ENCODE results near the gene FTH1. TPM values are rescaled to one million over a fixed set of nuclear protein-coding genes. Genes with fewer than 3 reads are reported as not detected.

Gene FTH1
- total RNA-seq, 1 experiment from 2014 or later: 1,565 TPM

GRCh38 chr11:61973476-61974162, 6.2 kb upstream of the FTH1 start:
- Histone ChIP-seq H3K4me3 (ENCODE audit: low read depth, low read length) (no peak overlapping the region), H3K27me3 (replicated peaks; ENCODE audit: control insufficient read depth, insufficient read depth, low read length) (no peaks in the 10 kb centered on the region), H3K4me1 (peaks cover 34% of the 10 kb centered on the region), H3K9me3 (no peaks in the 10 kb centered on the region), H3K36me3 (ENCODE audit: control insufficient read depth, insufficient read depth, low read length) (no peaks in the 10 kb centered on the region)
- intact Hi-C loops (cut with micrococcal nuclease; ENCODE audit: unreplicated experiment): loop anchor here (1.0 to 2.0 kb wide), 2 partner anchors 13 to 51 kb away; no protein-coding TSS in a partner anchor
- no peaks in the 10 kb centered on the region for H3K27me3 Mint-ChIP-seq (ENCODE audit: insufficient read depth, unreplicated experiment)
- BruUV-seq (replicated peaks): no TSS peak
- peak overlapping the region; percentile 85 for H3K27ac Mint-ChIP-seq (ENCODE audit: unreplicated experiment)
- H3K4me3 Mint-ChIP-seq (ENCODE audit: unreplicated experiment): peak overlapping the region; percentile 56
- peaks cover 17% of the 10 kb centered on the region for H3K36me3 Mint-ChIP-seq (ENCODE audit: insufficient read depth, unreplicated experiment)
- POLR2A ChIA-PET: interaction anchor here (1.1 kb wide), 1 partner anchor 159 kb away, joined by 4 read pairs; no protein-coding TSS in a partner anchor
- no peaks in the 10 kb centered on the region for H3K9me3 Mint-ChIP-seq (ENCODE audit: unreplicated experiment)
- peaks cover 48% of the 10 kb centered on the region for H3K4me1 Mint-ChIP-seq (ENCODE audit: low read depth, unreplicated experiment)
- CTCF ChIA-PET: interaction anchor here (0.5 to 1.1 kb wide), 5 partner anchors 13 to 135 kb away, joined by 3 to 4 read pairs (median 3); no protein-coding TSS in a partner anchor
- peak in 1 of 2 experiments; percentile 48 for DNase-seq
- no peak for TF ChIP-seq CTCF (IDR thresholded peaks at IDR 0.05; ENCODE audit: insufficient read depth in 1 of 2, low read depth in 1 of 2, low read length in 1 of 2, severe bottlenecking in 1 of 2, unreplicated experiment in 1 of 2)

GRCh38 chr11:61972672-61973475, 5.4 kb upstream of the FTH1 start:
- H3K27me3 Mint-ChIP-seq (ENCODE audit: insufficient read depth, unreplicated experiment): no peaks in the 10 kb centered on the region
- H3K36me3 Mint-ChIP-seq (ENCODE audit: insufficient read depth, unreplicated experiment): peaks cover 24% of the 10 kb centered on the region
- no peaks in the 10 kb centered on the region for H3K9me3 Mint-ChIP-seq (ENCODE audit: unreplicated experiment)
- POLR2A ChIA-PET: interaction anchor here (0.6 to 1.1 kb wide), 5 partner anchors 9 to 158 kb away, joined by 4 to 6 read pairs (median 4); no protein-coding TSS in a partner anchor
- H3K27ac Mint-ChIP-seq (ENCODE audit: unreplicated experiment): peak overlapping the region; percentile 85
- peak overlapping the region; percentile 56 for H3K4me3 Mint-ChIP-seq (ENCODE audit: unreplicated experiment)
- intact Hi-C loops (cut with micrococcal nuclease; ENCODE audit: unreplicated experiment): loop anchor here (1.0 to 2.0 kb wide), 2 partner anchors 13 to 52 kb away; no protein-coding TSS in a partner anchor
- TF ChIP-seq CTCF (IDR thresholded peaks at IDR 0.05; ENCODE audit: insufficient read depth in 1 of 2, low read depth in 1 of 2, low read length in 1 of 2, severe bottlenecking in 1 of 2, unreplicated experiment in 1 of 2): no peak
- Histone ChIP-seq H3K36me3 (ENCODE audit: control insufficient read depth, insufficient read depth, low read length) (no peaks in the 10 kb centered on the region), H3K27me3 (replicated peaks; ENCODE audit: control insufficient read depth, insufficient read depth, low read length) (no peaks in the 10 kb centered on the region), H3K9me3 (no peaks in the 10 kb centered on the region), H3K4me1 (peaks cover 36% of the 10 kb centered on the region), H3K4me3 (ENCODE audit: low read depth, low read length) (no peak overlapping the region)
- BruUV-seq (replicated peaks): no TSS peak
- DNase-seq: peak; percentile 47 to 61
- peaks cover 49% of the 10 kb centered on the region for H3K4me1 Mint-ChIP-seq (ENCODE audit: low read depth, unreplicated experiment)
- CTCF ChIA-PET: interaction anchor here (0.6 to 2.1 kb wide), 9 partner anchors 13 to 158 kb away, joined by 3 to 10 read pairs (median 4); no protein-coding TSS in a partner anchor

GRCh38 chr11:61972112-61972671, 4.8 kb upstream of the FTH1 start:
- Mint-ChIP-seq H3K27ac (ENCODE audit: unreplicated experiment) (peak overlapping the region; percentile 85), H3K36me3 (ENCODE audit: insufficient read depth, unreplicated experiment) (peaks cover 31% of the 10 kb centered on the region), H3K9me3 (ENCODE audit: unreplicated experiment) (no peaks in the 10 kb centered on the region), H3K4me1 (ENCODE audit: low read depth, unreplicated experiment) (peaks cover 49% of the 10 kb centered on the region), H3K27me3 (ENCODE audit: insufficient read depth, unreplicated experiment) (no peaks in the 10 kb centered on the region), H3K4me3 (ENCODE audit: unreplicated experiment) (peak overlapping the region; percentile 56)
- Histone ChIP-seq H3K4me1 (peaks cover 36% of the 10 kb centered on the region), H3K27me3 (replicated peaks; ENCODE audit: control insufficient read depth, insufficient read depth, low read length) (no peaks in the 10 kb centered on the region), H3K36me3 (ENCODE audit: control insufficient read depth, insufficient read depth, low read length) (no peaks in the 10 kb centered on the region), H3K4me3 (ENCODE audit: low read depth, low read length) (no peak overlapping the region), H3K9me3 (no peaks in the 10 kb centered on the region)
- DNase-seq: no peak
- TF ChIP-seq CTCF (IDR thresholded peaks at IDR 0.05; ENCODE audit: insufficient read depth in 1 of 2, low read depth in 1 of 2, low read length in 1 of 2, severe bottlenecking in 1 of 2, unreplicated experiment in 1 of 2): no peak
- ChIA-PET CTCF (interaction anchor here (0.6 to 2.1 kb wide), 7 partner anchors 14 to 157 kb away, joined by 3 to 10 read pairs (median 4); no protein-coding TSS in a partner anchor), POLR2A (interaction anchor here (0.9 to 1.1 kb wide), 4 partner anchors 8 to 157 kb away, joined by 4 to 6 read pairs (median 4); no protein-coding TSS in a partner anchor)
- intact Hi-C loops (cut with micrococcal nuclease; ENCODE audit: unreplicated experiment): loop anchor here (2.0 kb wide), 1 partner anchor 53 kb away; no protein-coding TSS in a partner anchor
- BruUV-seq (replicated peaks): no TSS peak
